Measurements from ENCODE around the gene CCDC50. TPM values are rescaled to one million over a fixed set of nuclear protein-coding genes. Genes with fewer than 3 reads are reported as not detected.

Gene CCDC50
- total and polyA plus RNA-seq, 2 of the 8 experiments (the other 6 are each of a cell fraction or from before 2014, with no cell fraction given) = 7.3 to 19.2 TPM

- Histone ChIP-seq H4K5ac (ENCODE audit: insufficient read length, low read depth, low read length) (no peak overlapping the region), H2BK15ac (ENCODE audit: low read length) (no peak overlapping the region), H3K27ac (ENCODE audit: low read depth, low read length) (no peak overlapping the region), H2BK120ac (replicated peaks; ENCODE audit: low read depth, low read length) (no peak overlapping the region), H3K14ac (ENCODE audit: insufficient read length) (no peak overlapping the region), H3K4me1 (replicated peaks in 1 of 4; ENCODE audit: control insufficient read depth in 3 of 4, insufficient read depth in 4 of 4, low read length in 3 of 4) (no peaks in the 10 kb centered on the region), H3K36me3 (ENCODE audit: control insufficient read depth in 2 of 4, insufficient read depth in 4 of 4, low read length in 3 of 4) (no peaks in the 10 kb centered on the region), H4K91ac (replicated peaks; ENCODE audit: insufficient read length, low read length) (no peak overlapping the region), H3K9me3 (ENCODE audit: insufficient read depth in 2 of 2, low read depth in 1 of 2, low read length in 1 of 2) (peaks cover 0 to 3% of the 10 kb centered on the region in 2 experiments; a peak in 1 of 4 replicates), H3K4me3 (ENCODE audit: extremely low read depth in 1 of 4, insufficient read depth in 2 of 4, low read depth in 3 of 4, low read length in 4 of 4) (no peak overlapping the region), H3K23me2 (ENCODE audit: low read depth, low read length) (no peaks in the 10 kb centered on the region), H2BK5ac (ENCODE audit: low read depth, low read length) (no peak overlapping the region), H3K27me3 (replicated peaks in 1 of 4; ENCODE audit: control insufficient read depth in 3 of 4, extremely low read depth in 1 of 4, insufficient read depth in 3 of 4, low read length in 3 of 4) (no peaks in the 10 kb centered on the region), H3K18ac (ENCODE audit: extremely low read depth, low read length) (no peak overlapping the region), H4K20me1 (replicated peaks in 1 of 2; ENCODE audit: control insufficient read depth in 1 of 2, insufficient read depth in 2 of 2, low read length in 2 of 2) (no peaks in the 10 kb centered on the region), H3K4me2 (ENCODE audit: insufficient read depth in 1 of 2, low read depth in 2 of 2, low read length in 2 of 2) (no peak overlapping the region), H3K79me1 (ENCODE audit: low read depth, low read length) (no peaks in the 10 kb centered on the region), H3K4ac (replicated peaks; ENCODE audit: insufficient read length, low read depth, low read length) (no peak overlapping the region), H3K79me2 (ENCODE audit: control insufficient read depth in 1 of 2, insufficient read depth in 2 of 2, low read length in 2 of 2) (no peaks in the 10 kb centered on the region), H2AFZ (ENCODE audit: low read length) (no peak overlapping the region), H2AK5ac (ENCODE audit: low read depth, low read length) (no peak overlapping the region), H3K56ac (replicated peaks; ENCODE audit: insufficient read length, low read depth, low read length) (no peak overlapping the region), H4K8ac (ENCODE audit: extremely low read depth, insufficient read depth, low read length) (no peak overlapping the region), H3K9ac (replicated peaks in 1 of 4; ENCODE audit: extremely low read depth in 1 of 4, low read depth in 3 of 4, low read length in 3 of 4) (no peak overlapping the region), H2BK12ac (ENCODE audit: low read depth, low read length) (no peak overlapping the region), H2BK20ac (ENCODE audit: low read length) (no peak overlapping the region), H3K23ac (ENCODE audit: insufficient read length) (no peak overlapping the region)
- TF ChIP-seq TAF7 (optimal IDR thresholded peaks at IDR 0.05; ENCODE audit: borderline replicate concordance, low read depth, low read length) (no peak), ATF2 (IDR thresholded peaks at IDR 0.05; ENCODE audit: low read length) (no peak), NANOG (IDR thresholded peaks at IDR 0.05; ENCODE audit: insufficient read depth, low read depth, low read length, poor library complexity, severe bottlenecking) (no peak), HDAC6 (IDR thresholded peaks at IDR 0.05; ENCODE audit: low read depth, low read length) (no peak), POLR2AphosphoS5 (IDR thresholded peaks at IDR 0.05; ENCODE audit: low read depth, low read length) (no peak), CTCF (IDR thresholded peaks at IDR 0.05; ENCODE audit: control extremely low read depth in 1 of 3, insufficient read depth in 1 of 3, low read depth in 1 of 3, low read length in 3 of 3) (no peak), NRF1 (IDR thresholded peaks at IDR 0.05; ENCODE audit: low read depth, low read length) (no peak), TAF1 (IDR thresholded peaks at IDR 0.05; ENCODE audit: low read depth, low read length) (no peak)
- 84% methylated on average over 1 of the region's 1 CpG; no CpG with 5 or more reads in 1 of the 2 experiments for WGBS, 2 experiments (ENCODE audit: extremely low coverage in 1 of 2, insufficient coverage in 1 of 2, insufficient read length in 1 of 2, insufficient replicate concordance in 2 of 2, low coverage in 1 of 2, low lambda C conversion rate in 2 of 2, missing lambda C conversion rate in 1 of 2)
- DNase-seq (ENCODE audit: low read depth in 1 of 2, low spot score in 2 of 2) (no peak), FAIRE-seq (no peak)
- ChIA-PET POLR2A (ENCODE audit: partially characterized antibody) (no interaction called here), CTCF (ENCODE audit: partially characterized antibody) (no interaction called here)
These were observed 99.0 kb downstream of the CCDC50 start for GRCh38 chr3:191428177-191428576.

Measured in H1 (cell line).